H1 (cell line): ENCODE measurements around the gene ABHD13. TPM values are rescaled to one million over a fixed set of nuclear protein-coding genes. Genes with fewer than 3 reads are reported as not detected.

Experiments used
- CTCF ChIA-PET: fragments of 300-600 bp; sonication (Branson Sonifier 250); formaldehyde crosslinking; loops from one replicate; lab custom pipeline; 2021; ENCODE audit not compliant: partially characterized antibody; lab: Charles Lee
- POLR2A ChIA-PET: fragments of 300-600 bp; sonication (Branson Sonifier 250); formaldehyde crosslinking; loops from one replicate; lab custom pipeline; 2021; ENCODE audit warnings: inconsistent platforms; ENCODE audit not compliant: partially characterized antibody; lab: Charles Lee
- DNase-seq, 2 experiments: peaks; one replicate each; pipeline versions ENCODE4 v3.0.0 to v3.0.0-alpha.2; 2010 to 2022; ENCODE audit warnings: low spot score in 2 of 2, low read depth in 1 of 2, mixed read lengths in 1 of 2
- FAIRE-seq: peaks from 2 replicates; lab custom pipeline; 2011; peaks lifted over from hg19 to GRCh38; lab: Jason Lieb, UNC
- H2AFZ ChIP-seq: 2 replicates; pipeline ENCODE4 v1.8.1; 2012; ENCODE audit warnings: low read length, inconsistent platforms
- H2AK5ac ChIP-seq: 2 replicates; pipeline ENCODE4 v1.6.1; 2013; ENCODE audit warnings: low read depth, low read length
- H2BK120ac ChIP-seq: replicated peaks from 2 replicates; pipeline ENCODE3; 2013; ENCODE audit warnings: low read depth, low read length, inconsistent platforms
- H2BK12ac ChIP-seq: 2 replicates; pipeline ENCODE4 v1.6.1; 2013; ENCODE audit warnings: low read depth, low read length
- H2BK15ac ChIP-seq: 2 replicates; pipeline ENCODE4 v1.6.1; 2013; ENCODE audit warnings: low read length
- H2BK20ac ChIP-seq: 2 replicates; pipeline ENCODE4 v1.6.1; 2013; ENCODE audit warnings: low read length
- H2BK5ac ChIP-seq: 2 replicates; pipeline ENCODE4 v1.6.1; 2013; ENCODE audit warnings: low read depth, low read length
- H3K14ac ChIP-seq: 2 replicates; pipeline ENCODE4 v1.6.1; 2013; ENCODE audit warnings: inconsistent platforms; ENCODE audit not compliant: insufficient read length
- H3K18ac ChIP-seq: 2 replicates; pipeline ENCODE4 v1.6.1; 2013; ENCODE audit warnings: low read length; ENCODE audit errors: extremely low read depth
- H3K23ac ChIP-seq: 2 replicates; pipeline ENCODE4 v1.6.1; 2013; ENCODE audit warnings: inconsistent platforms; ENCODE audit not compliant: insufficient read length
- H3K23me2 ChIP-seq: 2 replicates; pipeline ENCODE4 v1.6.1; 2013; ENCODE audit warnings: low read depth, low read length
- H3K27ac ChIP-seq: 2 replicates; pipeline ENCODE4 v1.6.1; 2011; ENCODE audit warnings: low read depth, low read length, inconsistent platforms
- H3K27me3 ChIP-seq, 4 experiments: replicated peaks in 1 of 4; 1 replicate in 1 of 4; 2 replicates in 3 of 4; pipeline versions ENCODE4 v1.6.1 to v1.8.1; 2011 to 2013; ENCODE audit warnings: low read length in 3 of 4, mild to moderate bottlenecking in 3 of 4, inconsistent platforms in 2 of 4, mixed read lengths in 2 of 4, moderate library complexity in 1 of 4; ENCODE audit not compliant: control insufficient read depth in 3 of 4, insufficient read depth in 3 of 4; ENCODE audit errors: extremely low read depth in 1 of 4
- H3K36me3 ChIP-seq, 4 experiments: 2 replicates each; pipeline versions ENCODE4 v1.6.1 to v1.8.1; 2011 to 2013; ENCODE audit warnings: mild to moderate bottlenecking in 4 of 4, low read length in 3 of 4, moderate library complexity in 2 of 4, control low read depth in 1 of 4, inconsistent platforms in 1 of 4; ENCODE audit not compliant: insufficient read depth in 4 of 4, control insufficient read depth in 2 of 4
- H3K4ac ChIP-seq: replicated peaks from 2 replicates; pipeline ENCODE3; 2013; ENCODE audit warnings: low read length, low read depth, mixed read lengths, inconsistent platforms; ENCODE audit not compliant: insufficient read length
- H3K4me1 ChIP-seq, 4 experiments: replicated peaks in 1 of 4; 1 replicate in 1 of 4; 2 replicates in 3 of 4; pipeline versions ENCODE4 v1.6.1 to v1.8.1; 2011 to 2013; ENCODE audit warnings: low read length in 3 of 4, inconsistent platforms in 2 of 4, mixed read lengths in 1 of 4; ENCODE audit not compliant: insufficient read depth in 4 of 4, control insufficient read depth in 3 of 4
- H3K4me2 ChIP-seq, 2 experiments: 2 replicates each; pipeline versions ENCODE4 v1.6.1 to v1.8.1; 2011 to 2013; ENCODE audit warnings: low read depth in 2 of 2, low read length in 2 of 2, control low read depth in 1 of 2, inconsistent platforms in 1 of 2, mild to moderate bottlenecking in 1 of 2; ENCODE audit not compliant: insufficient read depth in 1 of 2
- H3K4me3 ChIP-seq, 4 experiments: fragments of 200-600, 300-600 bp in 1 of 4; sonication (generic), shearing (Covaris generic), sonication (Bioruptor Twin) in 1 of 4; 2 replicates each; pipeline versions ENCODE4 v1.5.1 to v1.8.1; 2011 to 2016; ENCODE audit warnings: low read length in 4 of 4, low read depth in 3 of 4, control low read depth in 2 of 4, inconsistent platforms in 2 of 4, mild to moderate bottlenecking in 2 of 4, mixed read lengths in 1 of 4, moderate library complexity in 1 of 4; ENCODE audit not compliant: insufficient read depth in 2 of 4; ENCODE audit errors: extremely low read depth in 1 of 4
- H3K56ac ChIP-seq: replicated peaks from 2 replicates; pipeline ENCODE3; 2013; ENCODE audit warnings: low read depth, mild to moderate bottlenecking, mixed read lengths, low read length, inconsistent platforms; ENCODE audit not compliant: insufficient read length
- H3K79me1 ChIP-seq: 2 replicates; pipeline ENCODE4 v1.6.1; 2013; ENCODE audit warnings: low read depth, low read length, control low read depth
- H3K79me2 ChIP-seq, 2 experiments: 2 replicates each; pipeline versions ENCODE4 v1.6.1 to v1.8.1; 2012 to 2013; ENCODE audit warnings: low read length in 2 of 2, mild to moderate bottlenecking in 2 of 2, inconsistent platforms in 1 of 2; ENCODE audit not compliant: insufficient read depth in 2 of 2, control insufficient read depth in 1 of 2
- H3K9ac ChIP-seq, 4 experiments: replicated peaks in 1 of 4; 1 replicate in 1 of 4; 2 replicates in 3 of 4; pipeline versions ENCODE4 v1.6.1 to v1.8.1; 2011 to 2013; ENCODE audit warnings: low read depth in 3 of 4, low read length in 3 of 4, control low read depth in 2 of 4, mild to moderate bottlenecking in 2 of 4, moderate library complexity in 2 of 4, inconsistent platforms in 1 of 4; ENCODE audit errors: extremely low read depth in 1 of 4
- H3K9me3 ChIP-seq, 2 experiments: 2 replicates each; pipeline versions ENCODE4 v1.6.1 to v1.8.1; 2012 to 2013; ENCODE audit warnings: mild to moderate bottlenecking in 2 of 2, moderate library complexity in 2 of 2, control low read depth in 1 of 2, inconsistent platforms in 1 of 2, low read depth in 1 of 2, low read length in 1 of 2, mixed read lengths in 1 of 2; ENCODE audit not compliant: insufficient read depth in 2 of 2
- H4K20me1 ChIP-seq, 2 experiments: replicated peaks in 1 of 2; 2 replicates each; pipeline versions ENCODE3 to v1.8.1; 2011 to 2013; ENCODE audit warnings: inconsistent platforms in 2 of 2, low read length in 2 of 2, mild to moderate bottlenecking in 1 of 2; ENCODE audit not compliant: insufficient read depth in 2 of 2, control insufficient read depth in 1 of 2
- H4K5ac ChIP-seq: 2 replicates; pipeline ENCODE4 v1.6.1; 2013; ENCODE audit warnings: low read length, low read depth, mixed read lengths, inconsistent platforms; ENCODE audit not compliant: insufficient read length
- H4K8ac ChIP-seq: 2 replicates; pipeline ENCODE4 v1.8.0; 2013; ENCODE audit warnings: mild to moderate bottlenecking, moderate library complexity, low read length, inconsistent platforms; ENCODE audit not compliant: insufficient read depth; ENCODE audit errors: extremely low read depth
- H4K91ac ChIP-seq: replicated peaks from 2 replicates; pipeline ENCODE3; 2013; ENCODE audit warnings: low read length, mixed read lengths, inconsistent platforms; ENCODE audit not compliant: insufficient read length
- BCL11A ChIP-seq, 2 experiments: IDR thresholded peaks; one replicate each; pipeline ENCODE4 v1.6.1; 2011; ENCODE audit warnings: low read depth in 2 of 2, low read length in 2 of 2, mild to moderate bottlenecking in 2 of 2
- FOSL1 ChIP-seq: IDR thresholded peaks from 2 replicates; pipeline ENCODE4 v1.6.1; 2011; ENCODE audit warnings: mild to moderate bottlenecking, low read depth, low read length, moderate library complexity; ENCODE audit not compliant: insufficient read depth
- HDAC6 ChIP-seq: IDR thresholded peaks from one replicate; pipeline ENCODE4 v1.7.1; 2012; ENCODE audit warnings: low read depth, mild to moderate bottlenecking, inconsistent platforms, low read length, moderate library complexity
- NRF1 ChIP-seq: IDR thresholded peaks from 2 replicates; pipeline ENCODE4 v1.6.1; 2011; ENCODE audit warnings: mild to moderate bottlenecking, low read depth, low read length, improper control_type of control experiment
- RAD21 ChIP-seq, 2 experiments: IDR thresholded peaks in 1 of 2; conservative IDR thresholded peaks in 1 of 2; 2 replicates each; pipeline ENCODE4 v1.6.1; 2011; ENCODE audit warnings: low read depth in 2 of 2, low read length in 2 of 2, improper control_type of control experiment in 1 of 2, inconsistent platforms in 1 of 2, mild to moderate bottlenecking in 1 of 2, moderate library complexity in 1 of 2
- SIRT6 ChIP-seq: IDR thresholded peaks from one replicate; pipeline ENCODE4 v1.7.1; 2012; ENCODE audit warnings: low read length, inconsistent platforms
- WGBS, 2 experiments: shearing (Covaris generic) in 1 of 2; methylation state at CpG; one replicate each; pipeline versions ENCODE4 v1.1.6 to v1.1.7; 2013 to 2015; ENCODE audit warnings: low lambda C conversion rate in 2 of 2, mixed read lengths in 2 of 2, inconsistent platforms in 1 of 2, low coverage in 1 of 2, missing lambda C conversion rate in 1 of 2; ENCODE audit not compliant: insufficient replicate concordance in 2 of 2, insufficient coverage in 1 of 2, insufficient read length in 1 of 2; ENCODE audit errors: extremely low coverage in 1 of 2, missing lambda C conversion rate in 1 of 2; 5-methylcytosine and 5-hydroxymethylcytosine counted together
- polyA plus RNA-seq, 7 experiments: library from polyadenylated mRNA; depleted of rRNA in 3 of 7; stranded (reverse) in 5 of 7; unstranded in 2 of 7; fragments of >200 nt in 5 of 7; fragments of 200-250 nt in 2 of 7; gene quantifications; 1 replicate in 5 of 7; 2 replicates in 1 of 7; 4 replicates in 1 of 7; pipeline versions ENCODE4 v1.2.1 to v1.2.3, GENCODE V29; 2011 to 2013; ENCODE audit warnings: missing spikeins in 2 of 7, mixed read lengths in 2 of 7
- total RNA-seq: library from RNA; stranded (reverse); fragmentation: NEBNext Ultra II Directional; extraction: Animal tissue kit (Norgen Biotek cat#: 25700); gene quantifications from 2 replicates; pipeline ENCODE4 v1.2.1, GENCODE V29; 2021

ABHD13 gene
- total and polyA plus RNA-seq, 2 of the 8 experiments (the other 6 are each of a cell fraction or from before 2014, with no cell fraction given) = 3.5 to 6.6 TPM

DNA sequence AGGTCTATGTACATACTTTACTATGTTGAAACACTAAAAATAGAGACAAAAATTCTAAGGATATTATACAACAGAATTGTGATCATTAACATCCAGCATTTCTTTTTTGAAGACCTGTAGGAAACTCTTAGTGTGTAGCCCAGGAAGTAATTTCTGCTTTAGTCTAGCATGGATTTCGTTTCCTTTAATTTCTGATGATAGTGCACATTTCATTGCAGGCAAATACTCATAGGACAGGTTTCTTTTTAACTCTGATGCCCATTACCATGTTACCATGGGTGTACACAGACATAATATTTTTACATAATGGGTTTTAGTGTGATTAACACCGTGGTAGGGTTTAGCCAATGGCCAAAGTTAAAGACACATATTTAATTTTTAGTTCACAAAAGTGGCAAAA is 29.9 kb upstream of the ABHD13 start:
- no peak overlapping the region for H2BK20ac ChIP-seq
- no peak overlapping the region for H3K23ac ChIP-seq
- H3K14ac ChIP-seq = no peak overlapping the region
- H3K79me2 ChIP-seq = no peaks in the 10 kb centered on the region
- no peak overlapping the region for H3K9ac ChIP-seq
- H3K36me3 ChIP-seq = no peaks in the 10 kb centered on the region
- CTCF ChIA-PET = no interaction called here
- H4K5ac ChIP-seq = no peak overlapping the region
- no peaks in the 10 kb centered on the region for H4K20me1 ChIP-seq
- FAIRE-seq = no peak
- H2AFZ ChIP-seq = no peak overlapping the region
- H3K4me3 ChIP-seq = no peak overlapping the region
- H3K9me3 ChIP-seq = no peaks in the 10 kb centered on the region
- WGBS, 2 experiments = 83% methylated on average over 2 of the region's 2 CpGs; no CpG with 5 or more reads in 1 of the 2 experiments
- H2AK5ac ChIP-seq = no peak overlapping the region
- no peak overlapping the region for H4K91ac ChIP-seq
- no peak overlapping the region for H2BK15ac ChIP-seq
- TF ChIP-seq HDAC6 (no peak), SIRT6 (no peak), FOSL1 (no peak), RAD21 (IDR thresholded peaks at IDR 0.05 in 1 of 2, conservative IDR thresholded peaks at IDR 0.05 in 1 of 2; ENCODE audit: low read depth in 2 of 2, low read length in 2 of 2) (no peak), NRF1 (no peak), BCL11A (IDR thresholded peaks at IDR 0.05; ENCODE audit: low read depth in 2 of 2, low read length in 2 of 2) (no peak)
- no peak overlapping the region for H3K4ac ChIP-seq
- no peak overlapping the region for H2BK12ac ChIP-seq
- H3K4me1 ChIP-seq = no peaks in the 10 kb centered on the region
- POLR2A ChIA-PET = no interaction called here
- no peak overlapping the region for H3K4me2 ChIP-seq
- H4K8ac ChIP-seq = no peak overlapping the region
- no peak for DNase-seq
- H2BK5ac ChIP-seq = no peak overlapping the region
- no peak overlapping the region for H3K18ac ChIP-seq
- no peak overlapping the region for H3K27ac ChIP-seq
- no peaks in the 10 kb centered on the region for H3K79me1 ChIP-seq
- no peak overlapping the region for H2BK120ac ChIP-seq
- H3K23me2 ChIP-seq = no peaks in the 10 kb centered on the region
- H3K27me3 ChIP-seq = no peaks in the 10 kb centered on the region
- no peak overlapping the region for H3K56ac ChIP-seq
